Measurements from ENCODE around the gene APIP.
"Not testable (repeated sequence)": the region's sequence is repeated elsewhere in the genome, so short reads cannot be mapped to it uniquely, and the experiment has no call there.

The APIP gene

DNA sequence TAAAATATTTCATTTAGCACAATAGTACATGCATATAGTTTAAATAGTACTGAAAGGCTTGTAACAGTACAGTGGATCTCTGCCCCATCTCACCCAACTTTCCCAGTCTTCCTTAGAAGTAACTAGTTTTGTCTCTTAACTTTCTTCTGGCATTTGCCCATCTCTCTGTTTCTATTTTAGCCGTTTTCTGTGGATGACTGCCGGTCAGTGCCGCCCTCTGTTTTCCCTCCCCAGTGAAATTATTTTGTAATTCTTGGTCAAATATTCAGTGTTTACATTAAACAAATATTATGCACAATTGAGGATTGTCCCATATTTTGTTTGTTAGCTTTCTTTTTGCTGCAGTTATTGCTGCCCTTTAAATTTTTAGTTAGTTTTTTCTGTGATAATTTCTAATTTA lies 8.5 kb upstream of the APIP start:
- ATAC-seq = no peak

- no peak for ATAC-seq
These were observed 5.0 kb upstream of the APIP start for GRCh38 chr11:34921156-34921555.

GRCh38 chr11:34916843-34917770 lies 928 bp upstream of the APIP start:
- ATAC-seq = no peak

DNA sequence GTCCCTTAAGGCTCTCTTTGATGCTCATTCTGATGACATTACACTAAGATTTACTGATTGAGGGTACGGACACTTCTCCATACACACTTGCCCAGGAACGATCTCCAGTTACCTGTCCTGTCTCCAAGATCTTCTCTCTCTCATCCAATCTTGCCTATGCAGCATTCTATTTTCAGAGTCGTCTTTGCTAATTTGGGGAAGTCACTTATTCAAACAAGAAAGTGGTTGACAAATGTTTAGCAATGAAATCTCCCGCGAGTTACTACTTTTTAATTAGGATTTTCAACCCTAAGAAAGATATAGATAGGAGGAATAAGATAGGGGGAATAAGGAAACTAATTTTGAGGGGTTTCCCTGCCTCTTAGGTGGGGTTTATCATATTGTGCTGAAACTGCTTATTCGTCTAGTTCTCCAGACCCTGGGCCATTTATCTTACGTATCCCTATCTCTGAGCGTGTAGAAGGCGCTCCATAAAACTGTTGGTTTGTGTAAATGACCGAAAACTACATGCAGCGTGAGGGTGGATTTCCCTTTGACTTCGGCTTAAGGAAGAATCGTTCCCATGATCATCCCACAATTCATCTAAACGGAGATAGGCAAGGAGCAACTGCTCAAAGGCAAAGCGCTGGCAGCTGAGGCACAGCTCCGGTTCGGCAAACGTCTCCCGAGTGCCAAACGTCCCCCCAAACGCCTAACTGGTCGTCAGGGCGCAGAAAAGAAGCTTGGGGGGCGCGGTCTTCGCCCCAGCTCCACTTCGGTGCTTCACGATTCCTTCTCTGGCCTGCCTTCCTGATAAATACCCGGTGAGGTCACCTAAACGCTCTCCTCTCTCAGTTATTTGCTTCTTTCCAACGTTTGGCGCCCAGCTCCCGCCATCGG lies 804 bp downstream of the APIP start:
- no peak for ATAC-seq

GRCh38 chr11:34913556-34913955 lies 2.6 kb downstream of the APIP start:
- ATAC-seq = not testable (repeated sequence)

GRCh38 chr11:34911676-34912075 lies 4.5 kb downstream of the APIP start:
- no peak for ATAC-seq

GRCh38 chr11:34910817-34911216 lies 5.4 kb downstream of the APIP start:
- ATAC-seq = no peak

DNA sequence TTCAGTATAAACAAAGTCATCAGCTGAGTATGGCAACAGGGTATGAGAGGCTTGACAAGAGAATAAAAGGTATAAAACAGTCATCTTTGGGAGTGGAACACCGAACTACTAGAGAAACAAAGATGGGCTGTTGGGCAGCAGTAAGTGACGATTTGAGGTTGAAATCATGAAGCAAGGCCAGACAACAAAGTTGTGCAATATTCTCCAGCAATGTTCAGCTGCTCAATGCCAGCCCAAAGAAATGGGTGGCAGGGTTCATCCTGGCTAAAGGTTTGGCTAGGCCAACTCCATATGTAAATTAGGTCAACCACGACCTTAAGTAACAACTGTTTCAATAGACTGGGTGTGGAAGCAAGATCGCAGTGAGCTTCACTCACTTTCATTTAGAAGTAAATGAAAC lies 6.2 kb downstream of the APIP start:
- ATAC-seq = no peak

DNA sequence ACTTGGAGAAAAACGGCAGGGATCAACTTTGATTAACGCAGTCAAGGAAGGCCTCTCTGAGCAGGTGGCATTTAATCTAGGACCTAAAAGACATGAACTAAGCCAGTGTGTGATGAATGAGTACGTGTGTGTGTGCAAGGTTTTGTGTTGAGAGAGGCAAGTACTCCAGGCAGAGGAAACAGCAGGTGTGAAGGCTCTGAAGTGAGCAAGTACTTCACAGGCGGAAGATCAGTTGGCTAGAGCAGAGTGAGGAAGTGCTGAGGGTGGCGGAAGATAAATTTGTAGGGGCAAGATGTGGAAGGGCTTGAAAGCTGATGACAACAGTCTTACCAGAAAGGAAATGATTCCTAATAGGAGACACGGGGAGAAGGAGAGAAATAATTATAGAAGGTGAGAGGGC lies 6.8 kb downstream of the APIP start:
- ATAC-seq = no peak

GRCh38 chr11:34907934-34908593 lies 8.1 kb downstream of the APIP start:
- no peak for ATAC-seq

DNA sequence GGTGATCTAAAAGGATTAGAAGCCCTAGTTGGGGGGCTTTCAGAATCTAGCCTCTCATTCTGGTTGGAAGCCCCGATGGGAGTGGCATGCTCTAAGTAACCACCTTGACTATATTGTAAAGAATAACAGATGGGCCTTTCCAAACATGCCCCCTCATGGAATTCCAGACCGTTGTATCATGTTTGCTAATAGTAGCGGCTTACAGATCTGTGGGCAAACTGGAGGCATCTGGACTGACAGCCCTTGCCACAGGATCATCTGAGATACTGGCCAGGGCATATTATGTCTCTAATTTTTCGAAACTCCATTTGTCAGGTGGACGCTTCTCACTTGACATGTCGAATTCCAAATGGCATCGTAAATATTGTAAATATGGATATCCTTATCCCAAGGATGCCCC lies 10.5 kb downstream of the APIP start:
- ATAC-seq = no peak

DNA sequence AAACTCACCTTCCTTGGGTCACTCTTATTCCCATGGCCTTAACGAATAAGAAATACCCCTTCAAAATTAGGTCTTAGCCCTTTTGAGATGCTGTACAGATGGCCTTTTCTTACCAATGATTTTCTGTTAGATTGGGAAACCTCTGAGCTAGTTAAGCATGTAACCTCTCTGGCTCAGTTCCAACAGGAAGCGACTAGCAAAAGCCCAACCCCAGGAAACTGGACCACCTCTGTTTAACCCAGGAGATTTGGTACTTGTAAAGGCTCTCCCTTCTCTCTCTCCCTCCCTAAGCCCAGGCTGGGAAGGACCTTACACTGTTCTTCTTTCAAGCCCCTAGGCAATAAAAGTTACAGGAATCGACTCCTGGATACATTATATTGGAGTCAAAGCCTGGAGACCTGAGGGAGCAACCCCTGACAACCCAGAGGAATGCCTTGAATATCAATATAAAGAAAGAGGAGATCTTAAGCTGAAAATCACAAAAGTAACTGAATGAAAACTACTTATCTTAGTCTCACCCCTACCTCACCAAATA lies 11.7 kb downstream of the APIP start:
- no peak for ATAC-seq

DNA sequence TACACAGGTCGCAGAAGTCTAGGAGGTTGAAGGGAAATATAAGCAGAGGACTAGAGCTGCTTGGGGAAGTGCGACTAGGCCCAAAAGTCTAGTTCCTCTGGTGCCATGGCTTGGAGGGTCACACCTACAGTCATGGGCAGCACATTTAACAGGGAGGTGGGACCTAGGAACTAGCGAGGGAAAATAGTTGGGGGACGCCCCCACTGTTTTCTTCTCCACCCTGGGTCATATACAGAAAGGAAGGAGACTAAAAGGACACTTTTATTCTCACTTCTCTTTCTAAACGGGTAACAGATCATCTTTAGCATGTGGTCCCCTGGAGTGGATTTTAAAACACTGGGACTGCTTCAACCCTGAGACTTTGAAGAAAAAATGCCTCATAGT lies 16.6 kb downstream of the APIP start:
- ATAC-seq = no peak

DNA sequence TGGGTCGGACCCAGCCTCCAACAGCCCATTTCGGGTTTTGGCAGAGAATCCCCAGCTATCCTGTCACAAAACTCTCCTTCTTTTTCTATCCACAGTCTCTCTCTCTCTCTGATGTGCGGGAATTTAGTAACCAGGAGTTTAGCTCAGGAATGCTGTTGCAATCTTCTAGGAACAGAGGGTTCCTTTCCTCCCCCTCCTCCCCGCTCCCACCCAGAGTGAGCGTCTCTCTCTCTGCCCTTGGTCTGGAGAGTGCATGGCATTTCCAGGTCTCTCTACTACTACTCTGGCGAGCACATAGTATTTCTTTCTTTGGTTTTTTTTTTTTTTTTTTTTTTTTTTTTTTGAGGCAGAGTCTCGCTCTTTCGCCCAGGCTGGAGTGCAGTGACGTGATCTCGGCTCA lies 17.7 kb downstream of the APIP start:
- ATAC-seq = no peak

- no peak for ATAC-seq
These were observed 18.9 kb downstream of the APIP start for GRCh38 chr11:34897171-34897870.

DNA sequence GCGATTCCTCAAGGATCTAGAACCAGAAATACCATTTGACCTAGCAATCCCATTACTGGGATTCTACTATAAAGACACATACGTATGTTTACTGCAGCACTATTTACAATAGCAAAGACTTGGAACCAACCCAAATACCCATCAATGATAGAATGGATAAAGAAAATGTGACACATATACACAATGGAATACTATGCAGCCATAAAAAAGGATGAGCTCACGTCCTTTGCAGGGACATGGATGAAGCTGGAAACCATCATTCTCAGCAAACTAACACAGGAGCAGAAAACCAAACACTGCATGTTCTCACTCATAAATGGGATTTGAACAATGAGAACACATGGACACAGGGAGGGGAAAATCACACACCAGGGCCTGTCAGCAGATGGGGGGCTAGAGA lies 20.0 kb downstream of the APIP start:
- ATAC-seq = not testable (repeated sequence)

- ATAC-seq = no peak
These were observed 22.8 kb downstream of the APIP start for GRCh38 chr11:34893416-34893815.

- no peak for ATAC-seq
These were observed 24.6 kb downstream of the APIP start for GRCh38 chr11:34891611-34892010.

DNA sequence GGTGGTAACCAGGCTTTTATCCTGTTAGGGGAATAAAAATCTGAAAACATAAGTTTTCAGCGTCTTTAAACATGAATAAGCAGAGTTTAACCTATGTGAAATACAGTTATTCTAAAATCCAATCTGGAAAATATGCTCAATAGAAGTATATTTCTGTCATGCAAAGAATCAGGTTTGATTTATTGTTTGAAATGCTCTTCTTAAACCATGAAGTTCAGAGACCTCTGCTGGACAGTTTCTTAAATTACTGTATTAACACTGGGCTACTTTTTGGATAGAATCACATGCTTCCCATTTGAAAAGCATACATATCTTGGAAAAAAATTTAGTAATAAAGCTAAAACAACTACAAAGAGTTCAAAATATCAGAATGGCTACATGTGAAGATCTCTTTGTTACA lies 25.4 kb downstream of the APIP start:
- no peak for ATAC-seq

- ATAC-seq = no peak
These were observed 26.1 kb downstream of the APIP start for GRCh38 chr11:34890089-34890488.

DNA sequence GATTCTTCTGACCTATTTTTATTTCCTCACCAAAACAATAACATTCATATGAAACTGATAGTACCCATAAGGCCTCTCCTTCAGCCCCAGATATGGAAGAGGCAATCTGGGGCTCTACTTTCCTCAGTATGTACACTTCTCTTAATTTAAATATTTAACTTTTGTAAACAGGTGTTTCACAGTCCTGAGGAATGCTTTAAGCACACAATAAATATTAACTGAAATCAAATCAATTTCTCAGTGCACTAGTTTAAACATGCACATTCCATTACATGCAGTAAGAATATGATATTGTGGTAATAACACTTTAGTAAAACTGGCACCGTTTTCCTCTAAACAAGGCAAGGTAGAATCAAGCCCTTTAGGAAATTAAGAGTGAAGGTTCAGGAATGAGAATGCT lies 28.9 kb downstream of the APIP start:
- ATAC-seq = no peak

- no peak for ATAC-seq
These were observed 29.6 kb downstream of the APIP start for GRCh38 chr11:34886609-34887008.

All from activated CD4-positive, CD25-positive, alpha-beta regulatory T cell treated with anti-CD3 and anti-CD28 coated beads, Interleukin-2, amount 50 U/mL, for 24 hours (primary cell).